Astrocyte of the spinal cord (primary cell): Measurements from ENCODE around the gene MYD88.
A peak's percentile ranks its signal among the peaks of the same experiment; 100 is the strongest.

Experiments
- DNase-seq: peaks from one replicate; pipeline ENCODE4 v3.0.0; 2011; ENCODE audit warnings: low read depth, low spot score
- H3K4me3 ChIP-seq: 2 replicates; pipeline ENCODE4 v1.5.1; 2011; ENCODE audit warnings: low read depth, mild to moderate bottlenecking, low read length, moderate library complexity
- in situ Hi-C: cut with HindIII; loops from 2 replicates; pipeline ENCODE4 v1.10.0; 2017; ENCODE audit warnings: low sequenced_read_pairs
- TF ChIP-seq, protein P1 (sequence below): IDR thresholded peaks from 2 replicates; pipeline ENCODE4 v1.5.1; 2012; ENCODE audit warnings: low read depth, mild to moderate bottlenecking, low read length, inconsistent platforms

Gene MYD88

DNA sequence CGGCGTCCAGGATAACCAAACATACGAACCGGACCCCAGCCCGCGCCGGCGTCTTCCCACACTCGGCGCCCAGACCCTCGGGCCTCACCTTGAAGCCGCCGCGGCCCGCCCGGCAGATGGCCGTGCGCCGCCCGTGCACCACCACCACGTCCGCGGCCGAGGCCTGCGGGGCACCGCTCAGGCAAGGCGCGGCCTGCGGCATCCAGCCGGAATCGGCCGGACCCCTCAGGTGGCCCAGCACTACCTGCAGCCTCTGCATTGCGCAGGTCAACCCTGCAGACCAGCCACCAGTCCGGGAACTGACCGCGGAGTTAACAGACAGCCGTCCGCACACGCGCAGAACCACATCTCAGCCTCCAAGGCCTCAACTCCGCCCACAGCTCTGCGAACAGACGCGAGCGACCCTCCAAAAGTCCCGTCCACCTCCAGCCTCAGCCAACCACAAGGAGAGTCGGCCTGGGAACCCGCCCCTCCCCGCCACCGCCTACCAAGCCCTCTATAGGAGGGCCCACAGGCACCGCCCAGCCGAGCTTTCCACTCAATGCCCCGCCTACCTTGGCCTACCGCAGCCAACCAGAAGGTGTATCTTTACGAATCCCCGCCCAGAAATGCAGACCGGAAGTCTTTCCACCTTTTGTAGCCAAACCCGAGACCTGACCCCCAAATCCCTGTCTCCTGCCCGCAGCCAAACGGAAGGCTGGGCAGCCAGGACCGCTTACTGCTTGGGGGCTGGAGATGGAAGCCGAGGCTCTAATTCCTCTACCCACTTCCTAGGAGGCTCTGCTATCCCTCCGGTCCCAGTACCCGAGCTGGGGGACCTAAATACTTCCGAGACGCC is 1.5 kb upstream of the MYD88 start, which contains the start of gene ACAA1:
TSS of gene ACAA1 (minus strand) at position 351 of the 838 bp plus-strand sequence. CDS start at position 259, 92 bp downstream.
- H3K4me3 ChIP-seq, result peak within 1 kb of the TSS; percentile 82
- in situ Hi-C loops, result no loop called here
- DNase-seq, result peak; percentile 99
- TF ChIP-seq, protein P1, sequence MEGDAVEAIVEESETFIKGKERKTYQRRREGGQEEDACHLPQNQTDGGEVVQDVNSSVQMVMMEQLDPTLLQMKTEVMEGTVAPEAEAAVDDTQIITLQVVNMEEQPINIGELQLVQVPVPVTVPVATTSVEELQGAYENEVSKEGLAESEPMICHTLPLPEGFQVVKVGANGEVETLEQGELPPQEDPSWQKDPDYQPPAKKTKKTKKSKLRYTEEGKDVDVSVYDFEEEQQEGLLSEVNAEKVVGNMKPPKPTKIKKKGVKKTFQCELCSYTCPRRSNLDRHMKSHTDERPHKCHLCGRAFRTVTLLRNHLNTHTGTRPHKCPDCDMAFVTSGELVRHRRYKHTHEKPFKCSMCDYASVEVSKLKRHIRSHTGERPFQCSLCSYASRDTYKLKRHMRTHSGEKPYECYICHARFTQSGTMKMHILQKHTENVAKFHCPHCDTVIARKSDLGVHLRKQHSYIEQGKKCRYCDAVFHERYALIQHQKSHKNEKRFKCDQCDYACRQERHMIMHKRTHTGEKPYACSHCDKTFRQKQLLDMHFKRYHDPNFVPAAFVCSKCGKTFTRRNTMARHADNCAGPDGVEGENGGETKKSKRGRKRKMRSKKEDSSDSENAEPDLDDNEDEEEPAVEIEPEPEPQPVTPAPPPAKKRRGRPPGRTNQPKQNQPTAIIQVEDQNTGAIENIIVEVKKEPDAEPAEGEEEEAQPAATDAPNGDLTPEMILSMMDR, result no peak

DNA sequence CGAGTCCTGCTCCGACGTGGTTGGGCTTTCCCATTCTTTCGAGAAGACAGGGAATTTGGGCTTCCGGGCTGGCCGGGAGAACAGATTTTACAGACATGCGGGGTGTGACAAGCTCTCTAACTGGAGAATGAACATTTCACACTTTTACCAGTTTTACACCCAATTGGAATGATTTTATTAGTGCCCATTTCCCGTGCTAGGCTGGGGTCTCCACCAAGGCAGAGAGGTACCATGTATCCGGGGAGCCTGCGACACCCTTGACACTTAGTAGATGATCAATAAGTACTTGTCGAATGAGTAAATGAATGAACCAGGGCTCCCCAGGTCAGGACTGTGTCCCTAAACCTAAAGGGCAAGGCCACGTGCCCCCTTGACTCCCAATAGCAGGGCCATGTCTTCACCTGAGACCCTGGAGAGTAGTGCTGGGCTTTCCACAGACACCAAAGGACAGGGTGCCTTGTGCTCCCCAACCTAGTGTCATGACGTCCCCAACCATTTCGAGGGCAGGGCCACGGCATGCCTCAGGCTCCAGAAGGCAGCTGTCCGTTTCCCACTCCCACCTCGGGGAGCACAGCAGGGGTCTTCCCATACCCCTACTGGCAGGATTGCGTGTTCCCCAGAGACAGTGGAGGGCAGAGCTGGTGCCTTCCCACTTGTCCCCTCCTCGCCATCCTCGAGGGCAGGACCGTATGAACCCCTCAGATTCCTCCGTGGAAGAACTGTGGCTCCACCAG is 679 bp upstream of the MYD88 start:
- TF ChIP-seq, protein P1, result peak; percentile 13
- H3K4me3 ChIP-seq, result peak overlapping the region; percentile 82
- in situ Hi-C loops, result no loop called here
- no peak for DNase-seq

DNA sequence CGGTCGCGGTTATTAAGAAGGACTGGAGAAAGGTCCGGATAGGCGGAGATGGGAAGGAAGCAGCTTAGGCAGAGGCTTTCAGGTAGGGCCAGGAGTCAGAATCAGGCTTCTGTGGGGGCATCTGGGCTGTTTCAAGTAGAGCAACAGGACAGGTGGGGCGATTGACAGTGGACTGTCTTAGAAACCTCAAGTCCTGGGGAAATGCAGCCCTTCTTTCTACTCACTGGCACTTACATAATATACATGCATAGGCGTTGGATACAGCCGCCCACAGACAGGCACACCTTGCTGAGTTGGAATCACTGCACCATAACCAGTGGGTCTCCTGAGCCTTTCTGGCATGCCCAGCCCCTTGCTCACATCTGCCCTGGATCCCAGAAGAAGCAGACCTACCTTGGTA is 730 bp downstream of the MYD88 start:
- H3K4me3 ChIP-seq, result peak overlapping the region; percentile 76
- DNase-seq, result no peak
- in situ Hi-C loops, result no loop called here
- TF ChIP-seq, protein P1, result no peak

DNA sequence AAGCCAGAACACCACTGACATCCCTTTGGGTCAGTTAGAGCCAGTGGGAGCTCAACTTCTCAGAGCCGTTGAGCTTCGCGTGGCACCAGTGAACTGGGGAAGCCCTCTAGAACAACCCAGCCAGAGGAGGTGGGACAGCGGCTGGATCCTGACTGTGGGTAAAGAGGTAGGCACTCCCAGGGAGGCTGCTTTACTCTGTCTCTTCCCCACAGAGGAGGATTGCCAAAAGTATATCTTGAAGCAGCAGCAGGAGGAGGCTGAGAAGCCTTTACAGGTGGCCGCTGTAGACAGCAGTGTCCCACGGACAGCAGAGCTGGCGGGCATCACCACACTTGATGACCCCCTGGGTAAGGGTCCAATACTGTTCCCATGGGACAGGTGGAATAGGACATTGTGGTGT is 1.2 kb downstream of the MYD88 start:
- in situ Hi-C loops, result no loop called here
- DNase-seq, result no peak
- peak overlapping the region; percentile 76 for H3K4me3 ChIP-seq
- TF ChIP-seq, protein P1, result no peak

DNA sequence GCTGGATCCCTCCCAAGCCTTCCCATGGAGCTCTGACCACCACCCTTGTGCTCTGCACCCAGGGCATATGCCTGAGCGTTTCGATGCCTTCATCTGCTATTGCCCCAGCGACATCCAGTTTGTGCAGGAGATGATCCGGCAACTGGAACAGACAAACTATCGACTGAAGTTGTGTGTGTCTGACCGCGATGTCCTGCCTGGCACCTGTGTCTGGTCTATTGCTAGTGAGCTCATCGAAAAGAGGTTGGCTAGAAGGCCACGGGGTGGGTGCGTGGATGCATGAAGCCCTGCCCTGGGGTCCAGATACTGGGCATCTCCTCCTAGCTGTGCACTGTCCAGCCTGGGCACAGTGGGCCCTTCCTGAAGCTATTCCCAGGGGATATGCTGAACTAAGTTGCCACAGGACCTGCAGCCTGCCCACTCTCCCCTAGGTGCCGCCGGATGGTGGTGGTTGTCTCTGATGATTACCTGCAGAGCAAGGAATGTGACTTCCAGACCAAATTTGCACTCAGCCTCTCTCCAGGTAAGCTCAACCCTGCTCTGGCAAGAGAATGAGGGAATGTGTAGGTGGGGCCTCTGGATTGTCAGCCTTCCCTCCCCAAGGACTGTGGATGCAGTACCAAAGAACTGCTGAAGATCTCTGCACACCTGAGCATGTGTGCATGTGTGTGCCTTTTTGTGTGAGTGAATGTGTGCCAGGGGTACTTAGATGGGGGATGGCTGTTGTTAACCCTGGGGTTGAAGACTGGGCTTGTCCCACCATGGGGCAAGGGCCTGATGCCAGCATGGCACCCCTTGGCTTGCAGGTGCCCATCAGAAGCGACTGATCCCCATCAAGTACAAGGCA is 2.1 kb downstream of the MYD88 start:
- no peak for DNase-seq
- in situ Hi-C loops, result no loop called here
- TF ChIP-seq, protein P1, result no peak
- no peak overlapping the region for H3K4me3 ChIP-seq
